Measurements from ENCODE around the gene POLR2M.
A peak's percentile ranks its signal among the peaks of the same experiment; 100 is the strongest.

Gene POLR2M

DNA sequence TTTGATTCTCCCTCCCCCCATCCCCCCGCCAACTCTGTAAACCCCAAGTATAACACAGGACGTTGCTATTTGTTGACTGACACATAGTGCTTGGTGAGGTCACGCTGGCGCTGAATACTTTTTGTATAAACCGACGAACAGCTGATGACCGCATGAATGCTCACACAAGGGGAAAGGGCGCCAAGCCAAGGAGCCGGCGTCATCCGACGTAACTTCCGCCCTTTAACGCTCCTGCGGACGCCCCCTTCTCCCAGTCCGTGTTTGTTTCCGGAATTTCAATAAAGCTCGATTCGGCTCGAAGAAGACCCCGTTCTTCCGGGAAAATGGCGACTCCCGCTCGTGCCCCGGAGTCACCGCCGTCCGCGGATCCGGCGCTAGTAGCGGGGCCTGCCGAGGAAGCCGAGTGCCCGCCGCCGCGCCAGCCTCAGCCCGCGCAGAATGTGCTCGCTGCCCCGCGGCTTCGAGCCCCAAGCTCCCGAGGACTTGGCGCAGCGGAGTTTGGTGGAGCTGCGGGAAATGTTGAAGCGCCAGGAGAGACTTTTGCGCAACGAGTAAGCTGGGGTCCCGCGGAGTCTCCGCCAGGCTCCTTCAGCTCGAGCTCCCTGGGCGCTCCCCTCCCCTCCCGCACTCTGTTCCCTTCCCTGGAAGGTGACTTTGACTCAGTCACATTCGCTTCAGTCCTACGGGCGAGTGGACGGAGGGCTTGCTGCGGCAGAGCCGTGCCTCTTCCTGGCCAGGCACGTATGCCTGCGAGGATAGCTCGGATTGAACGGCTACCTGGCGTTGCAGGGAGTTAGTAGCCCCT lies at the start of gene POLR2M:
TSS of gene POLR2M (plus strand) at position 310 of the 805 bp plus-strand sequence. CDS start at position 439, 129 bp downstream.
- Histone ChIP-seq H3K27me3 (ENCODE audit: insufficient read depth, low read length, poor library complexity, severe bottlenecking) (peaks cover 38% of the 10 kb centered on the region), H4K20me1 (ENCODE audit: insufficient read depth, low read length, poor library complexity, severe bottlenecking) (peaks cover 24% of the 10 kb centered on the region), H3K9me2 (replicated peaks; ENCODE audit: low read depth, low read length) (no peaks in the 10 kb centered on the region), H3F3A (ENCODE audit: low read depth) (no peaks in the 10 kb centered on the region), H3K9ac (ENCODE audit: low read depth, low read length, poor library complexity, severe bottlenecking) (peak within 1 kb of the TSS; percentile 91), H3K9me3 (ENCODE audit: insufficient read depth, low read depth, low read length) (no peaks in the 10 kb centered on the region), H3K79me2 (ENCODE audit: insufficient read depth, low read length) (peaks cover 50% of the 10 kb centered on the region), H3K4me3 (ENCODE audit: low read length, poor library complexity, severe bottlenecking) (peak within 1 kb of the TSS; percentile 82), H3K4me1 (ENCODE audit: insufficient read depth, low read length, poor library complexity, severe bottlenecking) (peaks cover 37% of the 10 kb centered on the region), H2AFZ (ENCODE audit: low read length) (peak within 1 kb of the TSS; percentile 74), H3K36me3 (ENCODE audit: insufficient read depth, low read length) (peaks cover 12% of the 10 kb centered on the region; the same call in 1 of the 2 replicates), H3K4me2 (ENCODE audit: low read depth, low read length, poor library complexity, severe bottlenecking) (peak within 1 kb of the TSS; percentile 84)
- TF ChIP-seq EZH2phosphoT487 (IDR thresholded peaks at IDR 0.05; ENCODE audit: borderline replicate concordance): no peak
- TF ChIP-seq, protein P1, sequence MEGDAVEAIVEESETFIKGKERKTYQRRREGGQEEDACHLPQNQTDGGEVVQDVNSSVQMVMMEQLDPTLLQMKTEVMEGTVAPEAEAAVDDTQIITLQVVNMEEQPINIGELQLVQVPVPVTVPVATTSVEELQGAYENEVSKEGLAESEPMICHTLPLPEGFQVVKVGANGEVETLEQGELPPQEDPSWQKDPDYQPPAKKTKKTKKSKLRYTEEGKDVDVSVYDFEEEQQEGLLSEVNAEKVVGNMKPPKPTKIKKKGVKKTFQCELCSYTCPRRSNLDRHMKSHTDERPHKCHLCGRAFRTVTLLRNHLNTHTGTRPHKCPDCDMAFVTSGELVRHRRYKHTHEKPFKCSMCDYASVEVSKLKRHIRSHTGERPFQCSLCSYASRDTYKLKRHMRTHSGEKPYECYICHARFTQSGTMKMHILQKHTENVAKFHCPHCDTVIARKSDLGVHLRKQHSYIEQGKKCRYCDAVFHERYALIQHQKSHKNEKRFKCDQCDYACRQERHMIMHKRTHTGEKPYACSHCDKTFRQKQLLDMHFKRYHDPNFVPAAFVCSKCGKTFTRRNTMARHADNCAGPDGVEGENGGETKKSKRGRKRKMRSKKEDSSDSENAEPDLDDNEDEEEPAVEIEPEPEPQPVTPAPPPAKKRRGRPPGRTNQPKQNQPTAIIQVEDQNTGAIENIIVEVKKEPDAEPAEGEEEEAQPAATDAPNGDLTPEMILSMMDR (conservative IDR thresholded peaks at IDR 0.05; ENCODE audit: low read length): no peak

DNA sequence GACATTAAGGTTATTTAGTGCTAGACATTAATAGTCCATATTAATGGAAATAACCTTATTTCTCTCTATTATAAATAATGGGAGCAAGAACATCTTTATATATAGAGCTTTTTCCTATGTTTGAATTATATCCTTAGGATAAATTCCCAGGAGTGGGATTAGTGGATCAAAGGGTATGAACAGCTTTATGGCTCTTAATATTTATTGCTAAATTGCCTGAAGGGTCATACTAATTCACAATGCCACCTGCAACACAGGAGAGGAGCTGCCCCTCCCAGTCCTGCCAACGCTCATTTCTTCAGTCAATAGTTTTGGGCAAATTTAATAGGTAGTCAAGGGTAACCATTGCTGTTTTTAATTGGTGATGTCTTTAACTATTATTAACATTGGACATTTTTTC lies 48.9 kb upstream of the POLR2M start:
- Histone ChIP-seq H3K9me2 (replicated peaks; ENCODE audit: low read depth, low read length) (no peaks in the 10 kb centered on the region), H3F3A (ENCODE audit: low read depth) (no peaks in the 10 kb centered on the region), H3K27me3 (ENCODE audit: insufficient read depth, low read length, poor library complexity, severe bottlenecking) (peaks cover 12% of the 10 kb centered on the region), H3K36me3 (ENCODE audit: insufficient read depth, low read length) (no peaks in the 10 kb centered on the region), H2AFZ (ENCODE audit: low read length) (no peak overlapping the region), H3K4me3 (ENCODE audit: low read length, poor library complexity, severe bottlenecking) (no peak overlapping the region), H4K20me1 (ENCODE audit: insufficient read depth, low read length, poor library complexity, severe bottlenecking) (no peaks in the 10 kb centered on the region), H3K9ac (ENCODE audit: low read depth, low read length, poor library complexity, severe bottlenecking) (no peak overlapping the region), H3K79me2 (ENCODE audit: insufficient read depth, low read length) (no peaks in the 10 kb centered on the region), H3K4me1 (ENCODE audit: insufficient read depth, low read length, poor library complexity, severe bottlenecking) (no peaks in the 10 kb centered on the region), H3K9me3 (ENCODE audit: insufficient read depth, low read depth, low read length) (no peaks in the 10 kb centered on the region), H3K4me2 (ENCODE audit: low read depth, low read length, poor library complexity, severe bottlenecking) (no peak overlapping the region)
- TF ChIP-seq EZH2phosphoT487 (IDR thresholded peaks at IDR 0.05; ENCODE audit: borderline replicate concordance): no peak
- TF ChIP-seq, protein P1 (conservative IDR thresholded peaks at IDR 0.05; ENCODE audit: low read length): no peak

DNA sequence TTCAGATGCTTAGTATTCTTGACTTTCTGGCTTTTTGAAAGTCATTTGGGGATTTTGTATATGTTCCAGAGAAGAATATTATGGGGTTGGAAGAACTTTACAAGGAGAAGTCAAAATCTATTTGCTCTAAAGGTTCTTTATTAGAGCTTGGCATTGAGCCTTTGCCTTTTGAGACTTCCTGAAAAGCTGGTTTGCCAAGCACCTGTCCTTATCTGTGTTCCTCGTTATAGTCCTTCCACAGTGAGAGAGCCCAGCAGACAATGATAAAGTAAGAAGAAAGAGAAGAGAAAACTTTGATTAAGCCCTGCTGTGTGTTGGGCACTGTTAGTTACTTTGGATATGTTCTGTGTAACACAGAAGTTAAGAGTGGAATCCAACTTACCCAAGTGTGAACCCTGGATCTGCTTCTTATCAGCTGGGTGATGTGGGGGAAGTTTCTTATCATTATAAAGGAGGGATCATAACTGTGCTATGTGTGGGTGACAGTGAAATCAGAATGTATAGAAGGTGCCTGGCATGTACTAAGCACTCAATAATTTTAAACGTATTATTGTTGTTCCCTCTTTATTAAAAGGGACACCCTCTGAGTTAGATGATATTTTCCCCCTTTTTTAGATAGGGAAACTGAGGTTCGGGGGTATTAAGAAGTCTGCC lies 44.3 kb upstream of the POLR2M start:
- H3K4me1 ChIP-seq (ENCODE audit: insufficient read depth, low read length, poor library complexity, severe bottlenecking): no peaks in the 10 kb centered on the region
- H3K79me2 ChIP-seq (ENCODE audit: insufficient read depth, low read length): no peaks in the 10 kb centered on the region
- H3K4me3 ChIP-seq (ENCODE audit: low read length, poor library complexity, severe bottlenecking): no peak overlapping the region
- H3K9me3 ChIP-seq (ENCODE audit: insufficient read depth, low read depth, low read length): no peaks in the 10 kb centered on the region
- peaks cover 7% of the 10 kb centered on the region for H3K27me3 ChIP-seq (ENCODE audit: insufficient read depth, low read length, poor library complexity, severe bottlenecking)
- H3K9me2 ChIP-seq (replicated peaks; ENCODE audit: low read depth, low read length): no peaks in the 10 kb centered on the region
- no peak overlapping the region for H3K9ac ChIP-seq (ENCODE audit: low read depth, low read length, poor library complexity, severe bottlenecking)
- TF ChIP-seq, protein P1 (conservative IDR thresholded peaks at IDR 0.05; ENCODE audit: low read length): no peak
- TF ChIP-seq EZH2phosphoT487 (IDR thresholded peaks at IDR 0.05; ENCODE audit: borderline replicate concordance): no peak
- no peaks in the 10 kb centered on the region for H3K36me3 ChIP-seq (ENCODE audit: insufficient read depth, low read length)
- H3K4me2 ChIP-seq (ENCODE audit: low read depth, low read length, poor library complexity, severe bottlenecking): no peak overlapping the region
- no peaks in the 10 kb centered on the region for H4K20me1 ChIP-seq (ENCODE audit: insufficient read depth, low read length, poor library complexity, severe bottlenecking)
- no peak overlapping the region for H2AFZ ChIP-seq (ENCODE audit: low read length)
- H3F3A ChIP-seq (ENCODE audit: low read depth): no peaks in the 10 kb centered on the region

Data from Loucy (cell line).